HG03442 (cell line): ENCODE results near the gene CELA3A.

Experiments
- ATAC-seq: cut with Tn5 transposase; IDR thresholded peaks from one replicate; pipeline ENCODE4 v1.9.1; 2021; ENCODE audit warnings: mild to moderate bottlenecking, moderate library complexity; ENCODE audit not compliant: unreplicated experiment

The CELA3A gene

GRCh38 chr1:22045604-22046228 lies 44.3 kb downstream of the CELA3A start:
- no peak for ATAC-seq

- ATAC-seq = no peak
Observed at GRCh38 chr1:22048351-22049192, 47.1 kb downstream of the CELA3A start.

- ATAC-seq = no peak
Observed at GRCh38 chr1:22050330-22050729, 48.9 kb downstream of the CELA3A start.

- no peak for ATAC-seq
Observed at GRCh38 chr1:22051607-22052114, 50.2 kb downstream of the CELA3A start.

DNA sequence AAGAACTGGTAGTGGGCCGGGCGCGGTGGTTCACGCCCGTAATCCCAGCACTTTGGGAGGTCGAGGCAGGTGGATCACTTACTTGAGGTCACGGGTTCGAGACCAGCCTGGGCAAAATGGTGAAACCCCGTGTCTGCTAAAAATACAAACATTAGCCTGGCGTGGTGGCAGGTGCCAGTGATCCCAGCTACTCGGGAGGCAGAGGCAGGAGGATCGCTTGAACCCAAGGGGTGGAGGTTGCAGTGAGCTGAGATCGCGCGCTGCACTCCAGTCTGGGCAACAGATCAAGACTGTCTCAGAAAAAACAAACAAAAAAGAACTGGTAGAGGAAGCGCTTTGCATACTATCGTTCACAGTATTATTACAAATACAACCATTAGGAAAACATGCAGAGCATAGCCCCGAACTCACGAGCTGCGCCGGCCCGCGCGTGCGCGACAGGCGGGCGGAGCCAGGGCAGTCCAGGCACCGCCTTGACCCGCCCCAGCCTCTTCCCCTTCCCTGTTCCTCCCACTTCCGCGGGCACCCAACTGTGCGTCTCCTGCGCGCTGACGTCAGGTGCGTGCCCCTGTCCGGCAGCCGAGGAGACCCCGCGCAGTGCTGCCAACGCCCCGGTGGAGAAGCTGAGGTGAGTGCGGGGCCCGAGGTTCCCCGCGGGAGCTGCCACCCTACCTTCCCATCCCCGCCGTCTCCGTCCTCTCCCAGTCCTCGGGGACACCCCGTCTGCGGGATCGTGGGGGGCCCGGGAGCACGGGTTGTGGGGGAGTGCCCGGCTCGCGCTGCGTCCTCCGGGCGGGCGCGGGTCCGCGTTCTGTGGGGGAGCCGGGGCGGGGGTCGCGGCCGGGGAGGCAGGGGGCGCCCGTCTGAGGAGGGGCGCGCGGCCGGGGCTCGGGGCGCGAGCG lies 50.9 kb downstream of the CELA3A start, which contains the start of gene CDC42:
CDC42 (plus strand) TSS at position 595 of the 902 bp plus-strand sequence. CDS start 25,770 bp downstream, outside the sequence.
- peak; percentile 75 for ATAC-seq

- peak; percentile 38 for ATAC-seq
Observed at GRCh38 chr1:22053017-22053860, 51.8 kb downstream of the CELA3A start.

GRCh38 chr1:22053861-22054770 lies 52.7 kb downstream of the CELA3A start:
- no peak for ATAC-seq

GRCh38 chr1:22055463-22055862 lies 54.0 kb downstream of the CELA3A start:
- ATAC-seq = no peak

- no peak for ATAC-seq
Observed at GRCh38 chr1:22056043-22056442, 54.6 kb downstream of the CELA3A start.

GRCh38 chr1:22056936-22057335 lies 55.5 kb downstream of the CELA3A start:
- ATAC-seq = no peak

- ATAC-seq = no peak
Observed at GRCh38 chr1:22057861-22058260, 56.4 kb downstream of the CELA3A start.
